Measurements from ENCODE around the gene DKK2.

The DKK2 gene

GRCh38 chr4:106971636-106972035 is 64.5 kb downstream of the DKK2 start:
- Histone ChIP-seq H3K9me3 (ENCODE audit: insufficient read depth, low read length) (no peaks in the 10 kb centered on the region), H3K79me2 (ENCODE audit: low read length) (no peaks in the 10 kb centered on the region), H3K4me3 (ENCODE audit: low read length) (no peak overlapping the region), H2AFZ (ENCODE audit: low read depth, low read length) (no peak overlapping the region), H4K20me1 (ENCODE audit: insufficient read depth, low read length) (no peaks in the 10 kb centered on the region), H3K9ac (ENCODE audit: low read length) (no peak overlapping the region), H3K27me3 (ENCODE audit: low read depth, low read length) (no peaks in the 10 kb centered on the region), H3K36me3 (replicated peaks; ENCODE audit: low read depth, low read length) (no peaks in the 10 kb centered on the region), H3K4me2 (ENCODE audit: low read length) (no peak overlapping the region), H3K27ac (ENCODE audit: low read length) (no peak overlapping the region), H3K4me1 (ENCODE audit: low read length) (no peaks in the 10 kb centered on the region)
- TF ChIP-seq EZH2phosphoT487 (IDR thresholded peaks at IDR 0.05; ENCODE audit: low read depth) (no peak), CTCF (IDR thresholded peaks at IDR 0.05; ENCODE audit: low read depth, low read length) (no peak)

GRCh38 chr4:106967892-106968291 is 68.2 kb downstream of the DKK2 start:
- H3K4me3 ChIP-seq (ENCODE audit: low read length) = no peak overlapping the region
- H3K4me2 ChIP-seq (ENCODE audit: low read length) = no peak overlapping the region
- H3K79me2 ChIP-seq (ENCODE audit: low read length) = no peaks in the 10 kb centered on the region
- H4K20me1 ChIP-seq (ENCODE audit: insufficient read depth, low read length) = no peaks in the 10 kb centered on the region
- H3K9me3 ChIP-seq (ENCODE audit: insufficient read depth, low read length) = no peaks in the 10 kb centered on the region
- TF ChIP-seq CTCF (IDR thresholded peaks at IDR 0.05; ENCODE audit: low read depth, low read length) = no peak
- no peak for TF ChIP-seq EZH2phosphoT487 (IDR thresholded peaks at IDR 0.05; ENCODE audit: low read depth)
- no peaks in the 10 kb centered on the region for H3K4me1 ChIP-seq (ENCODE audit: low read length)
- H3K36me3 ChIP-seq (replicated peaks; ENCODE audit: low read depth, low read length) = no peaks in the 10 kb centered on the region
- no peak overlapping the region for H2AFZ ChIP-seq (ENCODE audit: low read depth, low read length)
- no peaks in the 10 kb centered on the region for H3K27me3 ChIP-seq (ENCODE audit: low read depth, low read length)
- no peak overlapping the region for H3K27ac ChIP-seq (ENCODE audit: low read length)
- H3K9ac ChIP-seq (ENCODE audit: low read length) = no peak overlapping the region

- no peaks in the 10 kb centered on the region for H3K79me2 ChIP-seq (ENCODE audit: low read length)
- no peaks in the 10 kb centered on the region for H4K20me1 ChIP-seq (ENCODE audit: insufficient read depth, low read length)
- TF ChIP-seq CTCF (IDR thresholded peaks at IDR 0.05; ENCODE audit: low read depth, low read length) = no peak
- TF ChIP-seq EZH2phosphoT487 (IDR thresholded peaks at IDR 0.05; ENCODE audit: low read depth) = no peak
- H2AFZ ChIP-seq (ENCODE audit: low read depth, low read length) = no peak overlapping the region
- no peaks in the 10 kb centered on the region for H3K27me3 ChIP-seq (ENCODE audit: low read depth, low read length)
- no peak overlapping the region for H3K4me3 ChIP-seq (ENCODE audit: low read length)
- no peaks in the 10 kb centered on the region for H3K4me1 ChIP-seq (ENCODE audit: low read length)
- H3K9ac ChIP-seq (ENCODE audit: low read length) = no peak overlapping the region
- no peak overlapping the region for H3K4me2 ChIP-seq (ENCODE audit: low read length)
- no peak overlapping the region for H3K27ac ChIP-seq (ENCODE audit: low read length)
- H3K36me3 ChIP-seq (replicated peaks; ENCODE audit: low read depth, low read length) = no peaks in the 10 kb centered on the region
- H3K9me3 ChIP-seq (ENCODE audit: insufficient read depth, low read length) = no peaks in the 10 kb centered on the region
These were observed 82.9 kb downstream of the DKK2 start for GRCh38 chr4:106953036-106953705.

GRCh38 chr4:106951891-106952290 is 84.2 kb downstream of the DKK2 start:
- H4K20me1 ChIP-seq (ENCODE audit: insufficient read depth, low read length) = no peaks in the 10 kb centered on the region
- H3K9me3 ChIP-seq (ENCODE audit: insufficient read depth, low read length) = no peaks in the 10 kb centered on the region
- no peak overlapping the region for H3K4me3 ChIP-seq (ENCODE audit: low read length)
- H3K4me1 ChIP-seq (ENCODE audit: low read length) = no peaks in the 10 kb centered on the region
- no peaks in the 10 kb centered on the region for H3K27me3 ChIP-seq (ENCODE audit: low read depth, low read length)
- no peaks in the 10 kb centered on the region for H3K36me3 ChIP-seq (replicated peaks; ENCODE audit: low read depth, low read length)
- no peak overlapping the region for H2AFZ ChIP-seq (ENCODE audit: low read depth, low read length)
- no peak overlapping the region for H3K9ac ChIP-seq (ENCODE audit: low read length)
- H3K79me2 ChIP-seq (ENCODE audit: low read length) = no peaks in the 10 kb centered on the region
- H3K27ac ChIP-seq (ENCODE audit: low read length) = no peak overlapping the region
- no peak overlapping the region for H3K4me2 ChIP-seq (ENCODE audit: low read length)
- TF ChIP-seq EZH2phosphoT487 (IDR thresholded peaks at IDR 0.05; ENCODE audit: low read depth) (no peak), CTCF (IDR thresholded peaks at IDR 0.05; ENCODE audit: low read depth, low read length) (no peak)

Measured in OCI-LY3 (cell line).